HG03066 (cell line): ENCODE results near the gene NEK5.
"Not testable (repeated sequence)": the region's sequence is repeated elsewhere in the genome, so short reads cannot be mapped to it uniquely, and the experiment has no call there.

Experiments
- ATAC-seq: cut with Tn5 transposase; IDR thresholded peaks from one replicate; pipeline ENCODE4 v1.9.1; 2021; ENCODE audit warnings: low read depth; ENCODE audit not compliant: unreplicated experiment

The NEK5 gene

GRCh38 chr13:52082601-52083000, 46.3 kb downstream of the NEK5 start:
- no peak for ATAC-seq

- ATAC-seq = not testable (repeated sequence)
Measured at GRCh38 chr13:52079891-52080290, 49.0 kb downstream of the NEK5 start.

GRCh38 chr13:52070929-52071523, 57.8 kb downstream of the NEK5 start:
- no peak for ATAC-seq

GRCh38 chr13:52067237-52067636, 61.6 kb downstream of the NEK5 start:
- ATAC-seq = no peak

- ATAC-seq = no peak
Measured at GRCh38 chr13:52061587-52061986, 67.3 kb downstream of the NEK5 start.

- not testable (repeated sequence) for ATAC-seq
Measured at GRCh38 chr13:52061064-52061463, 67.8 kb downstream of the NEK5 start.

GRCh38 chr13:52053460-52053859, 75.4 kb downstream of the NEK5 start:
- no peak for ATAC-seq

GRCh38 chr13:52051400-52051799, 77.5 kb downstream of the NEK5 start:
- ATAC-seq = no peak

GRCh38 chr13:52048516-52048915, 80.4 kb downstream of the NEK5 start:
- ATAC-seq = no peak

- ATAC-seq = no peak
Measured at GRCh38 chr13:52047463-52047862, 81.4 kb downstream of the NEK5 start.

GRCh38 chr13:52043675-52044074, 85.2 kb downstream of the NEK5 start:
- no peak for ATAC-seq

- no peak for ATAC-seq
Measured at GRCh38 chr13:52036037-52036436, 92.8 kb downstream of the NEK5 start.

GRCh38 chr13:52034616-52035226, 94.2 kb downstream of the NEK5 start:
- ATAC-seq = no peak

GRCh38 chr13:52033039-52033438, 95.8 kb downstream of the NEK5 start:
- ATAC-seq = no peak

- ATAC-seq = not testable (repeated sequence)
Measured at GRCh38 chr13:52030401-52030800, 98.5 kb downstream of the NEK5 start.

- no peak for ATAC-seq
Measured at GRCh38 chr13:52029569-52029968, 99.3 kb downstream of the NEK5 start.

- no peak for ATAC-seq
Measured at GRCh38 chr13:52027832-52028231, 101.0 kb downstream of the NEK5 start.

GRCh38 chr13:52026246-52026626, 102.6 kb downstream of the NEK5 start:
- ATAC-seq = no peak

GRCh38 chr13:52025475-52026245, 103.2 kb downstream of the NEK5 start:
- no peak for ATAC-seq

GRCh38 chr13:52024481-52024880, 104.4 kb downstream of the NEK5 start, which contains the start of gene UTP14C:
Gene UTP14C, plus strand, starts transcription at chr13:52024691. Its CDS starts 4,114 bp downstream, at chr13:52028805.
- ATAC-seq = no peak

- ATAC-seq = no peak
Measured at GRCh38 chr13:52022356-52022755, 106.5 kb downstream of the NEK5 start.

- no peak for ATAC-seq
Measured at GRCh38 chr13:52020191-52020590, 108.7 kb downstream of the NEK5 start.
